Choroid plexus epithelial cell (primary cell): ENCODE results near the gene PDZK1.
A peak's percentile ranks its signal among the peaks of the same experiment; 100 is the strongest.

ENCODE experiments used
- DNase-seq: peaks from one replicate; pipeline ENCODE4 v3.0.0-alpha.2; 2010; ENCODE audit warnings: low read depth
- H3K4me3 ChIP-seq: 2 replicates; pipeline ENCODE4 v1.5.1; 2011; ENCODE audit warnings: low read depth, mild to moderate bottlenecking, control low read depth, low read length, moderate library complexity
- CTCF ChIP-seq: conservative IDR thresholded peaks from 2 replicates; pipeline ENCODE4 v1.5.1; 2011; ENCODE audit warnings: low read depth, mild to moderate bottlenecking, control low read depth, inconsistent platforms, low read length, moderate library complexity

Gene PDZK1

DNA sequence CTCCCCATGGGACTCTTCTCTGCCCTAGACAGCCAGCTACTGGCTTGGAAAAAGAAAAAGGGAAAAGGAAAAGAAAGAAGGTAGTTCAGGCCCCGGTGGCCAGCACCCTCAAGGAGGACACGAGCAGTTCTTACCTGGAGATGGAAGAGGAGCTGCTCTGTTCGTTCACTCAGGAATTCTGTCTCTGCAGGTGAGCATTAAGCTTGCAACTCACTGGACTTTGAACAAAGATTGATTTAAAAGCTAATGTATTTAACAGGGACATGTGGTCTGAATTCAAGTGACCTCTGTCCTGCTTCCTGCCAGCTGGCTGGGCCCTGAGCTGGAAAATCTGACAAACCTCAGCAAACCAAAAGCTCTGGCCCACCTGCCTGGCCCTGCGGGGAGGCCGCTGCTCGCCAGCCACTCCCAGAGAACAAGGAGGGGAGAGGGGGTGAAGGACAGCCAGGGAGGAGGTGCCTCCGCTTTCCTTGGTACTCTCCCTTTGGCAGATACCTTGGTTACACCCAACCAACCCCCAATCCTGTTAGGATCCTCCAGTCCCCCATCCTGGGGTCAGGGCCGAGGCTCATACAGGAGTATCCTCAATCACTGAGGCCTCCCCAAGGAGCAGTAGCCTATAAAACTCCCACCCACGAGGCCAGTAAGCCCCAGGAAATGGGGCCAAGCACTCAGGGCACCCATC lies at the start of gene PDZK1:
Gene PDZK1 (minus strand): TSS at position 186 of the 685 bp plus-strand sequence. CDS start 19,347 bp downstream, outside the sequence.
- no peak for DNase-seq
- no peak for TF ChIP-seq CTCF
- no peak within 1 kb of the TSS for H3K4me3 ChIP-seq

- peak; percentile 84 for DNase-seq
- TF ChIP-seq CTCF = no peak
- no peak overlapping the region for H3K4me3 ChIP-seq
Observed at GRCh38 chr1:145751491-145752037, 44.4 kb upstream of the PDZK1 start.

GRCh38 chr1:145750426-145750825 lies 43.3 kb upstream of the PDZK1 start:
- TF ChIP-seq CTCF = no peak
- no peak overlapping the region for H3K4me3 ChIP-seq
- peak; percentile 47 for DNase-seq

DNA sequence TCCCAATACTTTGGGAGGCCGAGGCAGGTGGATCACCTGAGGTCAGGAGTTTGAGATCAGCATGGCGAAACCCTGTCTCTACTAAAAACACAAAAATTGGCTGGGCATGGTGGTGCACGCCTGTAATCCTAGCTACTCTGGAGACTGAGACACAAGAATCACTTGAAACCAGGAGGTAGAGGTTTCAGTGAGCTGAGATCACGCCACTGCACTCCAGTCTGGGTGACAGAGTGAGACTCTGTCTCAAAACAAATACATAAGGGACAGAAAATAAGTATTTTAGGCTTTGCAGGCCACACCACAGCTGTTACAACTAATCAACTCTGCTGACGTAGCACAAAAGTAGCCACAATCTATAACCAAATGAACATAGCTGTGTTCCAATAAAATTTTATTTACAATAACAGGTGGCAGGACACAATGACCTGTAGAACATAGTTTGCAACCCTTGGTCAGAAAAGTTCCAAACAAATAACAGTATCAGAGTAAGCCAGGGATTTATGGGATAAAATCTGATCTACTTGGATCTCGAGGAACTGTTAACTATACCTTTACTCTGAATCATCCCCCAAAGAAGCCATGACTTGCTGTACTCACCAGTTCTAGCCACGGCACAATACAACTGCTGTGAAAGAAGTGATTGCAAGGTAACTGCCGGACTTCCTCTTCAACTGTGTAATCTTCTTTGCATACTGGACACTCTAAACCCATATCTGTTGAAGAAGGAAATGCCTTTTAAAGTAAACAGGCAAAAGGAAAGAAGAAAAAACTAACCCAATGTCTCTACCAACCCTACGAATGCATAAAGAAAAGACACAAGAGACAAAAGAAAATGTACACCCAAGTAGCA lies 40.5 kb upstream of the PDZK1 start:
- H3K4me3 ChIP-seq = no peak overlapping the region
- TF ChIP-seq CTCF = no peak
- DNase-seq = no peak

DNA sequence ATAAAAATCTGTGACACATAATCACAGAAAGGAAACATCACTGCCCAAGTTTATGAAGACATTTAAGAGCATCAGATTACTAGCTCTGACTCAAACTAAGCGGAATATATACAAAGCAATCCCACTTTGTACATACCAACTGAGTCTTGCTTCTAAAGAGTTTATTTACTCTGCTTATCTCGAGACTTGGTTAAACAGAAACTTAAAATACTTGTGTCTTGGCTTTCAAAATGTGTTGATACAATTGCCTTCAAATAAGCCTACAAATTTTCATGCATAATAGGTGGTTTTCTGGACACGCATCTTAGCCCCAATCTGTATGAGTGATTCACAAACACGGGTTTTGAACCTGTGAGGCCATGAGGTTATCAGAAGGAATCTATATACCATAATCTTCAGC lies 33.1 kb upstream of the PDZK1 start:
- TF ChIP-seq CTCF = no peak
- H3K4me3 ChIP-seq = no peak overlapping the region
- peak; percentile 93 for DNase-seq

DNA sequence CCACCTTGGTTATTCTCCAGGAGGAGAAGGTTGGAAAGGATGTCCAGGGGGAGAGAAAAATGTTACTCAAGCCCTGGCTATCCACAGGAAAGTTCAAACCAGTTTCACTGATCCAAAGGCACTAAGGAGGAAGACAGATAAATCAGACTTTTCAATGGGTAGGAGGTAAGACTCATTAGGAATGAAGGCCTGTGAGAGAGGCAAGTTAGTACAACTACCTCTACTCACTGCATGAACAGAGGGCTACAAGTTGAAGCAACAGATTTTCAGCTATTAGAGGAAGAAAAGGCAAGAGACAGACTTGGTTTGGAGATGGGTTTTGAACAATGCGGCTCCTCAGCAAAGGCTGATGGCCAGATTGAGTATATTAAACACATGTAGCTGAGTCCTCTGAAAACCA lies 29.0 kb upstream of the PDZK1 start:
- no peak overlapping the region for H3K4me3 ChIP-seq
- TF ChIP-seq CTCF = no peak
- DNase-seq = no peak

- no peak for TF ChIP-seq CTCF
- DNase-seq = no peak
- no peak overlapping the region for H3K4me3 ChIP-seq
Observed at GRCh38 chr1:145730900-145731299, 23.7 kb upstream of the PDZK1 start.
